Tibial artery (tissue), 4 donors: ENCODE measurements around the gene TRPC4AP.

Experiments used
- DNase-seq, 2 donors: peaks; one replicate each; pipeline ENCODE4 v3.0.0-alpha.2; 2019
- H3K27ac ChIP-seq, 2 donors: fragments of 200-600 bp; sonication (generic) in 1 of 2; 1 replicate in 1 of 2; 2 replicates in 1 of 2; pipeline ENCODE4 v1.5.1; 2018 to 2019; ENCODE audit warnings: mild to moderate bottlenecking in 1 of 2
- H3K27me3 ChIP-seq, 2 donors: fragments of 200-600 bp; sonication (generic) in 1 of 2; one replicate each; pipeline versions ENCODE4 v1.5.1 to v1.6.0; 2016 to 2019
- H3K36me3 ChIP-seq, 3 donors: fragments of 200-600 bp; sonication (generic) in 2 of 3; one replicate each; pipeline ENCODE4 v1.5.1; 2016 to 2019; ENCODE audit warnings: mild to moderate bottlenecking in 2 of 3
- H3K4me1 ChIP-seq, 4 donors: fragments of 200-600 bp; sonication (generic) in 2 of 4; 1 replicate in 3 of 4; 2 replicates in 1 of 4; pipeline ENCODE4 v1.5.1; 2016 to 2019
- H3K4me3 ChIP-seq, 2 donors: fragments of 200-600 bp; sonication (generic) in 1 of 2; 1 replicate in 1 of 2; 2 replicates in 1 of 2; pipeline ENCODE4 v1.5.1; 2018 to 2019; ENCODE audit warnings: mild to moderate bottlenecking in 2 of 2
- H3K9me3 ChIP-seq, 3 donors: fragments of 200-600 bp; sonication (generic) in 1 of 3; one replicate each; pipeline ENCODE4 v1.5.1; 2016 to 2019
- CTCF ChIP-seq, 2 experiments: fragments of 200-600 bp in 1 of 2; fragments of 450-650 bp in 1 of 2; IDR thresholded peaks; one replicate each; pipeline ENCODE4 v1.5.1; 2017 to 2019; ENCODE audit warnings: antibody characterized with exemption in 2 of 2, mild to moderate bottlenecking in 1 of 2, moderate library complexity in 1 of 2
- intact Hi-C: fragments of 100-400 bp; cut with DNase I; formaldehyde crosslinking; loops from one replicate; pipeline ENCODE4 v1.15.0; 2023; ENCODE audit warnings: low total_unique reads

TRPC4AP gene

GRCh38 chr20:34987288-34988190 lies 105.1 kb downstream of the TRPC4AP start:
- peaks cover 0 to 2% (median 0%) of the 10 kb centered on the region in 3 donors for H3K36me3 ChIP-seq
- H3K4me3 ChIP-seq, result no peak overlapping the region
- no peaks in the 10 kb centered on the region for H3K9me3 ChIP-seq
- TF ChIP-seq CTCF (IDR thresholded peaks at IDR 0.05), result no peak
- DNase-seq, result no peak
- H3K27ac ChIP-seq, result no peak overlapping the region
- peaks cover 0 to 28% of the 10 kb centered on the region in 2 donors for H3K27me3 ChIP-seq
- H3K4me1 ChIP-seq, result peaks cover 0 to 6% (median 0%) of the 10 kb centered on the region in 4 donors
- intact Hi-C loops, result no loop called here

- TF ChIP-seq CTCF (IDR thresholded peaks at IDR 0.05), result no peak
- no peak overlapping the region for H3K27ac ChIP-seq
- H3K9me3 ChIP-seq, result no peaks in the 10 kb centered on the region
- H3K36me3 ChIP-seq, result no peaks in the 10 kb centered on the region
- intact Hi-C loops, result no loop called here
- H3K27me3 ChIP-seq, result peaks cover 0 to 35% of the 10 kb centered on the region in 2 donors
- no peak for DNase-seq
- peaks cover 0 to 6% (median 0%) of the 10 kb centered on the region in 4 donors for H3K4me1 ChIP-seq
- no peak overlapping the region for H3K4me3 ChIP-seq
Observed at GRCh38 chr20:34986311-34987287, 106.0 kb downstream of the TRPC4AP start.

DNA sequence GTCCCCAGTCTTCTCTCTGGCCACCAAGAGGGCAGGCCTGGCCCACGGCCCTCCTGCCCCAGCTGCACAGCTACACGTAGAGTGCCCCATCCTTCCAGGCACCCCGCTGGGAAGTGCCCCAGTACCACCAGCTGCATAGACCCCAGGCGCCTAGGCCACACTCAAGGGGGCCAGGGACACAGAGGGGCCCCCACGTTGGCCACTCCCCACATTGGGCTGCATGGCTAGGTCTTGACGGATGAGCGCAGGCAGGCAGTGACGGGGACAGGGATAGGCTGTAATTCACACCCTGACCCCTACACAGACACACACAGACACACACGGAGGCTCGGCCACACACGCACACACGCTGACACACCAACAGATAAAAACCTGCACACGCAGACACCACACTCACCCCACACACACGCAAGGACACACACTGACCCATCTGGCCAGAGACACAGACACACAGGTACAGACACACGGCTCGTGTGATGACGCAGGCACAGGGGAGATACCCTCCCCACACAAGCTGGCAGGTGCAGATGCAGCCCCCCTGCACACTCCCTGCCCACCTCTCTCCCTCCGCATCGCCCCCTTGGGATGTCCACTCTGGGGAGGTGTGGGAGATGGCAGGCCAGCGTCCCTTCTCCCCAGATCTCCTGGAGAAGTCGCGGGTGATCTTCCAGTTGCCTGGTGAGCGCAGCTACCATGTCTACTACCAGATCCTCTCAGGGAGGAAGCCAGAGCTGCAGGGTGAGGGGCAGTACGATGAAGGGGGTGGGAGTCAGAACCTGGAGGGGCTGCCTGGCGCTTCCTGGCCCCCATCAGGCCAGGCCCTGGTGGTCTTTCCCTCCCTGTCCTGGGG lies 106.9 kb downstream of the TRPC4AP start:
- H3K27ac ChIP-seq, result no peak overlapping the region
- no peaks in the 10 kb centered on the region for H3K36me3 ChIP-seq
- H3K4me3 ChIP-seq, result no peak overlapping the region
- peaks cover 0 to 6% (median 0%) of the 10 kb centered on the region in 4 donors for H3K4me1 ChIP-seq
- DNase-seq, result no peak
- H3K27me3 ChIP-seq, result peaks cover 0 to 44% of the 10 kb centered on the region in 2 donors
- no peaks in the 10 kb centered on the region for H3K9me3 ChIP-seq
- no peak for TF ChIP-seq CTCF (IDR thresholded peaks at IDR 0.05)
- intact Hi-C loops, result no loop called here

DNA sequence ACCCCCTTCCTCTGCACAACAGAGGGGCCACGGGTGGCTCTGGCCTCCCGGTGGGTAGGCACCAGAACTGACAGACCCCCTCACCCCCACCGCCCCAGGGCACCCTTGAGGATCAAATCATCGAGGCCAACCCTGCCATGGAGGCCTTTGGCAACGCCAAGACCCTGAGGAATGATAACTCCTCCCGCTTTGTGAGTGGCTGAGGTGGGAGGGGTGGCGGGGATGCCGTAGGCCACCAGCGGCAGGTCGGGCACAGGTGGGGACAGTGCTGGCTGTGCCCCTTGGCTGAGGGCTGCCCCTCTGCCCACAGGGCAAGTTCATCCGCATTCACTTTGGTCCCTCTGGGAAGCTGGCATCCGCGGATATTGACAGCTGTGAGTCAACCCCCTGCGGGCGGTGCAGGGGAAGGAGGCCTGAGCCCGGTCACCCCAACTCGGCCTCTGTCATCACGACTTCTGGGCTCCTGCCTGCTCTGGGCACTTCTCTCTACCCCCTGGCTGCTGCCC lies 107.8 kb downstream of the TRPC4AP start:
- Histone ChIP-seq H3K4me3 (no peak overlapping the region), H3K36me3 (no peaks in the 10 kb centered on the region), H3K9me3 (no peaks in the 10 kb centered on the region), H3K4me1 (peaks cover 0 to 6% (median 0%) of the 10 kb centered on the region in 4 donors), H3K27me3 (peaks cover 0 to 52% of the 10 kb centered on the region in 2 donors), H3K27ac (no peak overlapping the region)
- TF ChIP-seq CTCF (IDR thresholded peaks at IDR 0.05), result no peak
- no peak for DNase-seq
- intact Hi-C loops, result no loop called here
